GM21723 (cell line): ENCODE measurements around the gene SFTPB.

Experiments
- ATAC-seq: cut with Tn5 transposase; IDR thresholded peaks from one replicate; pipeline ENCODE4 v1.9.1; 2021; ENCODE audit warnings: mild to moderate bottlenecking, moderate library complexity; ENCODE audit not compliant: unreplicated experiment

The SFTPB gene

GRCh38 chr2:85702800-85703199 is 34.8 kb upstream of the SFTPB start:
- no peak for ATAC-seq

DNA sequence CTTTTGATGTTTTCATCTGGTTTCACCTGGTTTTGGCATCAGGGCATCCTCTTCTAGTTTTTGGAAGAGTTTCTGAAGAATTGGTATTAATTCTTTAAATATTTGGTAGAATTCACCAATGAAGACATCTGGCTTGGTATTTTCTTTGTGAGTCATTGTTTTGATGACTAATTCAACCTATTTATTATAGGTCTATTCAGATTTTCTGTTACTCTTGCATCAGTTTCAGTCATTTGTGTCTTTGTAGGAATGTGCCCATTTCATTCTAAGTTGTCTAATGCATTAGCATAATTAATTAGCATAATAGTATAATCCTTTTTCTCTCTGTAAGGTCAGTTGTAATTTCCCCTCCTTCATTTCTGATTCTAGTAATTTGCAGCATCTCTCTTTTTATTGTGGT is 34.2 kb upstream of the SFTPB start:
- no peak for ATAC-seq

DNA sequence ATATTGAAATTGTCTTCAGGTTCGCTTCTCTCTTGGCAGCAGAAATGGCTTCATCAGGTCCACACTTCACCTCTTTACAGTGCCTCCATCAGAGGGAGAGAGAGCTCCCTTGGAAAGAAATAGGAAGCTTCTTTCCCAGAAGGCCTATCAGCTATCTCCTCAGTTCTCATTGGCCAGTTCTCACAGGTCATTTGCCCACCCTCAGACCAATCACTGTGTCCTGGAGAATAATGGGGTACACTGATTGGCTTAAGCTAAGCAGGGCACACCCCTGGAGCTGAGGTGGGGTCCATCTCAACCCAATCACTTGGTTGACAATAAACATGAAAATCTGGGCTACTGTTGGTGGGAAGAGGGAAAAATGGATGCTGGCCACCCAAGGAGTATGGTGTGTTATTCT is 31.3 kb upstream of the SFTPB start:
- no peak for ATAC-seq

DNA sequence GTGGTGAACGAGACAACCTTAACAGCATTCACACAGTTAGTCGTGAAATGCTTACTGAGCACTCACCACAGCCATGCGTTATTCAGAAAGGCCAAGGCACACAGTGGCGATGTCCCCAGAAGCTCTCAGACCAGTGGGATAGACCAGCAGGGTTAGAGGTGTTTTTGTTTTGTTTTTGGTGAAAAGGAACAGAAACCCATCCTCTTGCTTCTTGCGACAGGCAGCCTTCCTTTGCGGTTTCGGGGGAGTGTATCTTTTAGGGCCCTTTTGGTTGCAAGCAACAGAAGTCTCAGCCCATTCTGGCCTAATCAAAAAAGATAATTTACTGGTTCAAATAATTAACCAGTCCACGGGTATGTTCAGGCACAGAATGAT is 30.9 kb upstream of the SFTPB start:
- ATAC-seq, result no peak

GRCh38 chr2:85698184-85698879 is 30.3 kb upstream of the SFTPB start:
- no peak for ATAC-seq

GRCh38 chr2:85697716-85698115 is 29.7 kb upstream of the SFTPB start:
- no peak for ATAC-seq

DNA sequence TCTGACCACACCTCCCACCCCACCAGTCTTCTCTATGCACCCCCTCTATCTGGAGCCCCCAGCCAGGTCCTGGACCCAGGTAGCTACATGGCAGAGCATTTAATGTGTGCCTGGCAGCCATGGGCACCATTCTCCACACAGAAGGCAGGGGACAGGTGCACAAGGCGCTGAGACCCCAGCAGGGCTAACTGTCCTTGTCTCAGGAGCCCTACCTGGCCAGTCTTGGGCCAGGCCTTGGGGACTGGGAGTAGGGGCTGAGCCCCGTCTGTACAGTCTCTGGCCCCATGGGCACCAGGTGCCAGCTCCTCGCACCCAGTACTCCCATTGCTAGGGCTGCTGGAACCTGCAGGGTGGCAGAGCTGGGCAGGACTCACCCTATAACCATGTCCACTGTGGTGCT is 29.1 kb upstream of the SFTPB start:
- ATAC-seq, result no peak

GRCh38 chr2:85695691-85696668 is 28.0 kb upstream of the SFTPB start:
- ATAC-seq, result no peak

- ATAC-seq, result no peak
Observed at GRCh38 chr2:85695121-85695520, 27.1 kb upstream of the SFTPB start.

DNA sequence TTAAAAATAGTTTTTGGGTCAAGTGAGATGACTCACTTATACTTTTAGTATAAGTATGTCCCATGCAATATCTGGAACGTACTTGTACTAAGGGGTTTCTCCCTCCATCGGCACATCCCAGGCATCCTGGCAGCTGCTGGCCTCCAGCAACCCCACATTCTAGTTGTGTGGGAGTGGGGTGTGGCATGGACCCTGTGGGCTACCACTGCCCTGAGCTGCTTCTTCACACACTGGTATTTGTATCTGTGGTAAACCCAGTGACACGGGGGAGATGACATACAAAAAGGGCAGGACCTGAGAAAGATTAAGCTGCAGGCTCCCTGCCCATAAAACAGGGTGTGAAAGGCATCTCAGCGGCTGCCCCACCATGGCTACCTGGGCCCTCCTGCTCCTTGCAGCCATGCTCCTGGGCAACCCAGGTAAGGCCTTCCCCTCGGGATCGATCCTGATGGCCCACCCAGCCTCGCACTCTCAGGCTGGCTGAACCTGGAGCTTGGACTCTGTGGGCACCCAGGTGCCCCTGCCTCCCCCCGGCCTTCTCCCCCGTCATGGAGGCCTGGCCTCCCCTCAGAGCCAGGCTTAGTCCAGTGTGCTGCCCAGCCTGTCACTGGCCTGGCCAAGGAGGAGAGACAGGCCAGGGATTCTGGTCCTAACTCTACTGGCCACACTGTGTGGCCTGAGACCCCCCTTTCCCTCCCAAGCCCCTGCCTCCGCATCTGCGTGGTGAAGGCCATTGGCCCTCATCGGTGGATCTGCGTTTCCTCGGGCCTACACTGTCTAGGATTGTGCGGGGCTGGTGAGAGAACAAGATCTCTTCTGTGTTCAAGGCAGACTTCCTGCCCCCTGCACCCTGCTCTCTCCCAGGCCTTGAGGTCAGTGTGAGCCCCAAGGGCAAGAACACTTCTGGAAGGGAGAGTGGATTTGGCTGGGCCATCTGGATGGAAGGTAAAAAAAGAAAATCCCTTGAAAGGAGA is 26.3 kb upstream of the SFTPB start, which contains the start of gene GNLY:
TSS of gene GNLY (plus strand) at position 307 of the 974 bp plus-strand sequence. CDS start at position 368, 61 bp downstream.
- no peak for ATAC-seq

- ATAC-seq, result no peak
Observed at GRCh38 chr2:85692039-85692645, 24.1 kb upstream of the SFTPB start.

DNA sequence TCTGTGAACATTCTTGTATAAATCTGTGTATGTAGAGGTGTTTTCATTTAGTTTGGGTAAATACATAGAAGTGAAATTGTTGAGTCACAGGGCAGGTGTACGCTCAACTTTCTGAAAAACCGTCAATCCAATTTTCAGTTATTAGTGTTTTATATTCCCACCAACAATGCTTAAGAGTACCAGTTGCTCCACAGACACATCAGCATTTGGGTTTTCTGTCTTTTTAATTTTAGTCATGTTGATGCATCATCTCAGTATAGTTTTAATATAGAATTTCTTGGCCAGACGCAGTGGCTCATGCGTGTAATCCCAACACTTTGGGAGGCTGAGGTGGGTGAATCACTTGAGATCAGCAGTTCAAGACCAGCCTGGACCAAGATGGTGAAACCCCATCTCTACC is 22.9 kb upstream of the SFTPB start:
- ATAC-seq, result no peak

DNA sequence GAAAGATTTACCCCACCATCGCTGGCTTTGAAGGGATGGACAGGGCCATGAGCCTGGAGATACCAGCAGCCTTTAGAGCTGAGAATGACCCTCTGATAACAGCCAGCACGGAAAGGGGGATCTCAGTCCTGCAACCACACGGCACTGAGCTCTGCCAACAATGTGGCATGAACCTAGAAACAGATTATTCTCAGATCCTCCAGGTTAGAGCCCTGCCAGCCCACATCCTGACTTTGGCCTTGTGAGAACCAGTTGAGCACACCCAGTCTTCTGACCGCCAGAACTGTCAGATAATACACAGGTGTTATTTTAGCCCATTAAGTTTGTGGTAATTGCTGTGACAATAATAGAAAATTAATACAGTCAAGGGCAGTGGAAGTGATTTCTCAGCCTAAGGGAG is 16.8 kb upstream of the SFTPB start:
- no peak for ATAC-seq

GRCh38 chr2:85684380-85684779 is 16.4 kb upstream of the SFTPB start:
- ATAC-seq, result no peak

GRCh38 chr2:85682378-85682777 is 14.4 kb upstream of the SFTPB start:
- no peak for ATAC-seq

- ATAC-seq, result no peak
Observed at GRCh38 chr2:85681776-85682175, 13.8 kb upstream of the SFTPB start.

GRCh38 chr2:85681372-85681763 is 13.4 kb upstream of the SFTPB start:
- no peak for ATAC-seq

- no peak for ATAC-seq
Observed at GRCh38 chr2:85680707-85681371, 12.8 kb upstream of the SFTPB start.

DNA sequence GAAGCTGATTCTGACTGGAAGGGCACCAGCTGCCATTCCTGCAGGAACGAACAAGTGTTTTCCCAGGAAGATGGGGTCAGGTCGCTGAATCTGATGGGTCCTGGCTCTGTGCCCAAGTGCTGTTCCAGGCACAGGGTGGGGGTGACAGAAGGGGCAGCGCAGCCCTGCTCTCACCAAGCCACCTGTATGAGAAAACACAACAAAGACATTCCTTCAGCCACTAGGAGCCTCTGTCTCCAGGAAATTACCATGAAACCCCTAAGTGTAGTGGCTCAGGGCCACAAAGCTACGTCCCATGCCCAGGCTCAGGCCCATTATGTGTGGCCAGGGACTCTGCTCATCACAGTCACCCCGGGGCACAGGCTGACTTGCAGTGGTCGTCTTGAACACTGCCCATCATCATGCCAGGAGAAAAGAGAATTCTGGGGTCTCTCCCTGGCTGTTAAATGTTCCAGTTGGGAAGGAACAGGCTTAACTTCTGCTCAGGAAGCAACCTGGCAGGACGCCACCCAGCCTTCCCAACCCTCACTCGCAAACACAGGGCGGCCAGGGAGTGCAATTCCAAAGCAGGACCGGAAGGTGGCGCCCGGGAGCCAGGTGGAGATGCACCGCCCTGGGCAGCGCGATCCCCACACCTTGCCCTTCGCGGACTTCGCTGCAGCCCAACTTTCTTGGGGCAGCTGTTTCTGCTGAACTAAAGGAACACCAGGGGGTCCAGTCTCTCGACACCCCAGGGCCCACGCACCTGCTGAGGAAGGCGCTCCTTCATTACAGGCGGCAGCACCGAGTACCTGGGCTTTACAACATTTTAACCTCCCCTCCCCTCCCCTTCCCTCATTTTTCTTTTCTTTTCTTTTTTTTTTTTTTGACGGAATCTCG is 11.0 kb upstream of the SFTPB start:
- peak; percentile 89 for ATAC-seq
